ENCODE results near the gene CELSR1. TPM values are rescaled to one million over a fixed set of nuclear protein-coding genes. Genes with fewer than 3 reads are reported as not detected.

Gene CELSR1
- total and polyA plus RNA-seq, 2 of the 13 experiments (the other 11 are each of a cell fraction or from before 2014, with no cell fraction given): 0.78 to 1.8 TPM

DNA sequence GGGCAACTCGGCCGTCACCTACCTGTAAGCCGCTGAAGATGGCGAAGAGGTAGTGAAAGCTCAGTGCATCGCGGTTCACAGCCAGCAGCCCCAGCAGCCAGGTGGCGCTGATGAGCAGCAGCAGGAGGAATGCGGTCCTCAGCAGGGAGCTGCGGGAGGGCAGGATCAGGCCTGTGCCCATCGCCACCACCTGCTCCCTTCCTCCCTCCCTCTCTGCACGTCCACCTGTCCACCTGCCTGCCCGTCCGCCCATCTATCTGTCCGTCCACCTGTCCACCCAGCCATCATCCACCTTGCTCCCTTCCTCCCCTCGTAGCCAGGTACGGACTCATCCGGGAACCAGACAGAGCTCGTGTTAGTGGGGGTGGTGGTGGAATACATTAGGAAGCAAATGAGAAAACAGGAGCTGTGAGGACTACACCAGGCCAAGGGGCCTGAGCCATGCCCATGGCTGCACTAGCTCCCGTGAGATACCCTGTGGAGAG, 169.7 kb downstream of the CELSR1 start (continued):
- TF ChIP-seq, protein P1, sequence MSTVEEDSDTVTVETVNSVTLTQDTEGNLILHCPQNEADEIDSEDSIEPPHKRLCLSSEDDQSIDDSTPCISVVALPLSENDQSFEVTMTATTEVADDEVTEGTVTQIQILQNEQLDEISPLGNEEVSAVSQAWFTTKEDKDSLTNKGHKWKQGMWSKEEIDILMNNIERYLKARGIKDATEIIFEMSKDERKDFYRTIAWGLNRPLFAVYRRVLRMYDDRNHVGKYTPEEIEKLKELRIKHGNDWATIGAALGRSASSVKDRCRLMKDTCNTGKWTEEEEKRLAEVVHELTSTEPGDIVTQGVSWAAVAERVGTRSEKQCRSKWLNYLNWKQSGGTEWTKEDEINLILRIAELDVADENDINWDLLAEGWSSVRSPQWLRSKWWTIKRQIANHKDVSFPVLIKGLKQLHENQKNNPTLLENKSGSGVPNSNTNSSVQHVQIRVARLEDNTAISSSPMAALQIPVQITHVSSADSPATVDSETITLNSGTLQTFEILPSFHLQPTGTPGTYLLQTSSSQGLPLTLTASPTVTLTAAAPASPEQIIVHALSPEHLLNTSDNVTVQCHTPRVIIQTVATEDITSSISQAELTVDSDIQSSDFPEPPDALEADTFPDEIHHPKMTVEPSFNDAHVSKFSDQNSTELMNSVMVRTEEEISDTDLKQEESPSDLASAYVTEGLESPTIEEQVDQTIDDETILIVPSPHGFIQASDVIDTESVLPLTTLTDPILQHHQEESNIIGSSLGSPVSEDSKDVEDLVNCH (CRISPR knock-in tag; IDR thresholded peaks at IDR 0.05): no peak
- TF ChIP-seq, protein P2, sequence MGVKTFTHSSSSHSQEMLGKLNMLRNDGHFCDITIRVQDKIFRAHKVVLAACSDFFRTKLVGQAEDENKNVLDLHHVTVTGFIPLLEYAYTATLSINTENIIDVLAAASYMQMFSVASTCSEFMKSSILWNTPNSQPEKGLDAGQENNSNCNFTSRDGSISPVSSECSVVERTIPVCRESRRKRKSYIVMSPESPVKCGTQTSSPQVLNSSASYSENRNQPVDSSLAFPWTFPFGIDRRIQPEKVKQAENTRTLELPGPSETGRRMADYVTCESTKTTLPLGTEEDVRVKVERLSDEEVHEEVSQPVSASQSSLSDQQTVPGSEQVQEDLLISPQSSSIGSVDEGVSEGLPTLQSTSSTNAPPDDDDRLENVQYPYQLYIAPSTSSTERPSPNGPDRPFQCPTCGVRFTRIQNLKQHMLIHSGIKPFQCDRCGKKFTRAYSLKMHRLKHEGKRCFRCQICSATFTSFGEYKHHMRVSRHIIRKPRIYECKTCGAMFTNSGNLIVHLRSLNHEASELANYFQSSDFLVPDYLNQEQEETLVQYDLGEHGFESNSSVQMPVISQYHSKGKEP (CRISPR knock-in tag; IDR thresholded peaks at IDR 0.05): no peak
- TF ChIP-seq ARNT2 (CRISPR knock-in tag; IDR thresholded peaks at IDR 0.05; ENCODE audit: low read depth) (no peak), ZNF350 (CRISPR knock-in tag; IDR thresholded peaks at IDR 0.05; ENCODE audit: borderline replicate concordance, low read depth) (0 out of 2 replicates have a peak, but pooled peaks have one; percentile 20), ZNF224 (CRISPR knock-in tag; IDR thresholded peaks at IDR 0.05) (no peak), ELF3 (CRISPR knock-in tag; IDR thresholded peaks at IDR 0.05) (no peak), AHR (CRISPR knock-in tag; IDR thresholded peaks at IDR 0.05) (no peak), RARA (CRISPR knock-in tag; IDR thresholded peaks at IDR 0.05) (0 out of 2 replicates have a peak, but pooled peaks have one; percentile 4), GLI4 (CRISPR knock-in tag; IDR thresholded peaks at IDR 0.05; ENCODE audit: borderline replicate concordance) (no peak), ZNF292 (CRISPR knock-in tag; IDR thresholded peaks at IDR 0.05; ENCODE audit: borderline replicate concordance, low read depth) (no peak), NONO (IDR thresholded peaks at IDR 0.05) (no peak), NONO (CRISPR knock-in tag; conservative IDR thresholded peaks at IDR 0.05) (peak; percentile 71; the same call in 1 of the 2 replicates), AGO1 (IDR thresholded peaks at IDR 0.05; ENCODE audit: low read depth, low read length, poor library complexity, severe bottlenecking) (no peak), HNRNPH1 (optimal IDR thresholded peaks at IDR 0.05; ENCODE audit: low read depth, low read length) (no peak), TOE1 (CRISPR knock-in tag; IDR thresholded peaks at IDR 0.05) (no peak), GABPA (IDR thresholded peaks at IDR 0.05; ENCODE audit: low read depth, low read length) (no peak), GABPA (CRISPR knock-in tag; IDR thresholded peaks at IDR 0.05; ENCODE audit: low read depth) (no peak), ISX (CRISPR knock-in tag; conservative IDR thresholded peaks at IDR 0.05) (no peak)
- TF ChIP-seq, protein P3, sequence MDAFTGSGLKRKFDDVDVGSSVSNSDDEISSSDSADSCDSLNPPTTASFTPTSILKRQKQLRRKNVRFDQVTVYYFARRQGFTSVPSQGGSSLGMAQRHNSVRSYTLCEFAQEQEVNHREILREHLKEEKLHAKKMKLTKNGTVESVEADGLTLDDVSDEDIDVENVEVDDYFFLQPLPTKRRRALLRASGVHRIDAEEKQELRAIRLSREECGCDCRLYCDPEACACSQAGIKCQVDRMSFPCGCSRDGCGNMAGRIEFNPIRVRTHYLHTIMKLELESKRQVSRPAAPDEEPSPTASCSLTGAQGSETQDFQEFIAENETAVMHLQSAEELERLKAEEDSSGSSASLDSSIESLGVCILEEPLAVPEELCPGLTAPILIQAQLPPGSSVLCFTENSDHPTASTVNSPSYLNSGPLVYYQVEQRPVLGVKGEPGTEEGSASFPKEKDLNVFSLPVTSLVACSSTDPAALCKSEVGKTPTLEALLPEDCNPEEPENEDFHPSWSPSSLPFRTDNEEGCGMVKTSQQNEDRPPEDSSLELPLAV (CRISPR knock-in tag; conservative IDR thresholded peaks at IDR 0.05; ENCODE audit: low read depth): no peak
- TF ChIP-seq, protein P4, sequence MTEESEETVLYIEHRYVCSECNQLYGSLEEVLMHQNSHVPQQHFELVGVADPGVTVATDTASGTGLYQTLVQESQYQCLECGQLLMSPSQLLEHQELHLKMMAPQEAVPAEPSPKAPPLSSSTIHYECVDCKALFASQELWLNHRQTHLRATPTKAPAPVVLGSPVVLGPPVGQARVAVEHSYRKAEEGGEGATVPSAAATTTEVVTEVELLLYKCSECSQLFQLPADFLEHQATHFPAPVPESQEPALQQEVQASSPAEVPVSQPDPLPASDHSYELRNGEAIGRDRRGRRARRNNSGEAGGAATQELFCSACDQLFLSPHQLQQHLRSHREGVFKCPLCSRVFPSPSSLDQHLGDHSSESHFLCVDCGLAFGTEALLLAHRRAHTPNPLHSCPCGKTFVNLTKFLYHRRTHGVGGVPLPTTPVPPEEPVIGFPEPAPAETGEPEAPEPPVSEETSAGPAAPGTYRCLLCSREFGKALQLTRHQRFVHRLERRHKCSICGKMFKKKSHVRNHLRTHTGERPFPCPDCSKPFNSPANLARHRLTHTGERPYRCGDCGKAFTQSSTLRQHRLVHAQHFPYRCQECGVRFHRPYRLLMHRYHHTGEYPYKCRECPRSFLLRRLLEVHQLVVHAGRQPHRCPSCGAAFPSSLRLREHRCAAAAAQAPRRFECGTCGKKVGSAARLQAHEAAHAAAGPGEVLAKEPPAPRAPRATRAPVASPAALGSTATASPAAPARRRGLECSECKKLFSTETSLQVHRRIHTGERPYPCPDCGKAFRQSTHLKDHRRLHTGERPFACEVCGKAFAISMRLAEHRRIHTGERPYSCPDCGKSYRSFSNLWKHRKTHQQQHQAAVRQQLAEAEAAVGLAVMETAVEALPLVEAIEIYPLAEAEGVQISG (CRISPR knock-in tag; IDR thresholded peaks at IDR 0.05): peak; percentile 32; the same call in 1 of the 2 replicates
- TF ChIP-seq, protein P5, sequence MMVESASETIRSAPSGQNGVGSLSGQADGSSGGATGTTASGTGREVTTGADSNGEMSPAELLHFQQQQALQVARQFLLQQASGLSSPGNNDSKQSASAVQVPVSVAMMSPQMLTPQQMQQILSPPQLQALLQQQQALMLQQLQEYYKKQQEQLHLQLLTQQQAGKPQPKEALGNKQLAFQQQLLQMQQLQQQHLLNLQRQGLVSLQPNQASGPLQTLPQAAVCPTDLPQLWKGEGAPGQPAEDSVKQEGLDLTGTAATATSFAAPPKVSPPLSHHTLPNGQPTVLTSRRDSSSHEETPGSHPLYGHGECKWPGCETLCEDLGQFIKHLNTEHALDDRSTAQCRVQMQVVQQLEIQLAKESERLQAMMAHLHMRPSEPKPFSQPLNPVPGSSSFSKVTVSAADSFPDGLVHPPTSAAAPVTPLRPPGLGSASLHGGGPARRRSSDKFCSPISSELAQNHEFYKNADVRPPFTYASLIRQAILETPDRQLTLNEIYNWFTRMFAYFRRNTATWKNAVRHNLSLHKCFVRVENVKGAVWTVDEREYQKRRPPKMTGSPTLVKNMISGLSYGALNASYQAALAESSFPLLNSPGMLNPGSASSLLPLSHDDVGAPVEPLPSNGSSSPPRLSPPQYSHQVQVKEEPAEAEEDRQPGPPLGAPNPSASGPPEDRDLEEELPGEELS (CRISPR knock-in tag; IDR thresholded peaks at IDR 0.05): no peak
